ENCODE results near the gene SBSN.
A peak's percentile ranks its signal among the peaks of the same experiment; 100 is the strongest.

The SBSN gene

GRCh38 chr19:35554076-35554475, 26.0 kb upstream of the SBSN start:
- no peak for DNase-seq

- DNase-seq: no peak
Observed at GRCh38 chr19:35553385-35554000, 25.4 kb upstream of the SBSN start.

GRCh38 chr19:35552534-35553384, 24.6 kb upstream of the SBSN start:
- no peak for DNase-seq

- no peak for DNase-seq
Observed at GRCh38 chr19:35551091-35551810, 23.1 kb upstream of the SBSN start.

- no peak for DNase-seq
Observed at GRCh38 chr19:35549879-35550523, 21.9 kb upstream of the SBSN start.

GRCh38 chr19:35549174-35549788, 21.2 kb upstream of the SBSN start:
- peak; percentile 34 to 38 for DNase-seq

- DNase-seq: no peak
Observed at GRCh38 chr19:35546532-35546931, 18.4 kb upstream of the SBSN start.

- DNase-seq: peak; percentile 69 to 74
Observed at GRCh38 chr19:35545855-35546381, 17.8 kb upstream of the SBSN start.

- peak; percentile 78 to 88 for DNase-seq
Observed at GRCh38 chr19:35545001-35545854, 17.1 kb upstream of the SBSN start, which contains the start of gene TMEM147. Gene TMEM147 (plus strand): TSS chr19:35545626. CDS start chr19:35545740, 114 bp downstream.

GRCh38 chr19:35544110-35544802, 16.1 kb upstream of the SBSN start:
- DNase-seq: no peak

- no peak for DNase-seq
Observed at GRCh38 chr19:35543280-35544109, 15.4 kb upstream of the SBSN start.

GRCh38 chr19:35542209-35542608, 14.1 kb upstream of the SBSN start:
- DNase-seq: no peak

GRCh38 chr19:35540356-35540927, 12.3 kb upstream of the SBSN start:
- DNase-seq: no peak

- DNase-seq: no peak
Observed at GRCh38 chr19:35539850-35540249, 11.7 kb upstream of the SBSN start.

- DNase-seq: no peak
Observed at GRCh38 chr19:35539314-35539713, 11.2 kb upstream of the SBSN start.

- no peak for DNase-seq
Observed at GRCh38 chr19:35534803-35535480, 6.8 kb upstream of the SBSN start.

GRCh38 chr19:35533822-35534392, 5.8 kb upstream of the SBSN start:
- DNase-seq: peak; percentile 27 to 31

GRCh38 chr19:35533201-35533821, 5.2 kb upstream of the SBSN start, which contains the start of gene GAPDHS:
Gene GAPDHS (plus strand): TSS chr19:35533456. CDS start chr19:35533528, 72 bp downstream.
- no peak for DNase-seq
